GM23338 (cell line): Measurements from ENCODE around the gene PNRC2.
"Not testable (repeated sequence)": the region's sequence is repeated elsewhere in the genome, so short reads cannot be mapped to it uniquely, and the experiment has no call there.

Experiments
- CREB1 ChIP-seq: fragments of 250-450 bp; sonication (Bioruptor Pico); IDR thresholded peaks from 2 replicates; pipeline ENCODE4 v1.5.0; 2020; ENCODE audit warnings: low read depth, mild to moderate bottlenecking, moderate library complexity
- CTCF ChIP-seq, 2 experiments: fragments of 200-600 bp in 1 of 2; sonication (generic) in 1 of 2; conservative IDR thresholded peaks; 2 replicates each; pipeline versions ENCODE4 v1.5.1 to v1.6.1; 2016 to 2017; ENCODE audit warnings: antibody characterized with exemption in 2 of 2, low read depth in 2 of 2, mild to moderate bottlenecking in 2 of 2, moderate library complexity in 1 of 2
- ETS1 ChIP-seq: IDR thresholded peaks from 2 replicates; pipeline ENCODE4 v1.6.1; 2016; ENCODE audit warnings: antibody characterized with exemption
- EZH2 ChIP-seq: fragments of 200-600 bp; sonication (generic); IDR thresholded peaks from one replicate; pipeline ENCODE4 v1.8.0; 2017; ENCODE audit warnings: antibody characterized with exemption, mild to moderate bottlenecking, low read depth; ENCODE audit not compliant: unreplicated experiment
- EZH2phosphoT487 ChIP-seq: fragments of 200-600 bp; sonication (generic); IDR thresholded peaks from one replicate; pipeline ENCODE4 v1.8.1; 2018; ENCODE audit warnings: antibody characterized with exemption; ENCODE audit not compliant: unreplicated experiment
- JUNB ChIP-seq: IDR thresholded peaks from one replicate; pipeline ENCODE4 v1.6.1; 2016; ENCODE audit warnings: antibody characterized with exemption; ENCODE audit not compliant: unreplicated experiment
- NANOG ChIP-seq: IDR thresholded peaks from 2 replicates; pipeline ENCODE4 v1.6.1; 2016; ENCODE audit warnings: antibody characterized with exemption, borderline replicate concordance
- POLR2AphosphoS5 ChIP-seq: IDR thresholded peaks from 2 replicates; pipeline ENCODE4 v1.6.1; 2016; ENCODE audit warnings: antibody characterized with exemption, low read depth
- REST ChIP-seq: IDR thresholded peaks from one replicate; pipeline ENCODE4 v1.6.1; 2018; ENCODE audit warnings: antibody characterized with exemption; ENCODE audit not compliant: unreplicated experiment
- STAT1 ChIP-seq: IDR thresholded peaks from one replicate; pipeline ENCODE4 v1.6.1; 2016; ENCODE audit warnings: antibody characterized with exemption; ENCODE audit not compliant: unreplicated experiment
- ZNF331 ChIP-seq: fragments of 250-450 bp; sonication (Bioruptor Pico); IDR thresholded peaks from 2 replicates; pipeline ENCODE4 v1.5.0; 2020; ENCODE audit warnings: low read depth, mild to moderate bottlenecking, moderate library complexity

GRCh38 chr1:24008574-24009184, 49.1 kb downstream of the PNRC2 start:
- TF ChIP-seq CTCF (conservative IDR thresholded peaks at IDR 0.05; ENCODE audit: low read depth in 2 of 2); EZH2; EZH2phosphoT487; CREB1 (CRISPR knock-in tag); JUNB; REST; POLR2AphosphoS5; ZNF331 (CRISPR knock-in tag); STAT1; NANOG; ETS1: not testable (repeated sequence)
